K562 (cell line): ENCODE results near the gene PLPPR2. TPM values are rescaled to one million over a fixed set of nuclear protein-coding genes. Genes with fewer than 3 reads are reported as not detected.

Experiments used
- CBFA2T2 ChIP-seq: fragments of 450-650 bp; conservative IDR thresholded peaks from 2 replicates; pipeline ENCODE4 v1.6.1; 2017; ENCODE audit warnings: mild to moderate bottlenecking
- DMBX1 ChIP-seq: fragments of 250-450 bp; sonication (Bioruptor Pico); IDR thresholded peaks from 2 replicates; pipeline ENCODE4 v1.8.0; 2022; ENCODE audit warnings: inconsistent platforms, mild to moderate bottlenecking, moderate library complexity, borderline replicate concordance
- FOXA3 ChIP-seq, 2 experiments: fragments of 450-650 bp in 1 of 2; sonication (generic) in 1 of 2; formaldehyde crosslinking; IDR thresholded peaks in 1 of 2; conservative IDR thresholded peaks in 1 of 2; 2 replicates each; pipeline versions ENCODE4 v1.4.0 to v1.8.0; 2020 to 2022; ENCODE audit warnings: mild to moderate bottlenecking in 2 of 2, missing genetic modification reagents in 1 of 2
- HEY1 ChIP-seq: fragments of 250-450 bp; sonication (Bioruptor Pico); IDR thresholded peaks from 2 replicates; pipeline ENCODE4 v1.5.0; 2020; ENCODE audit warnings: mild to moderate bottlenecking, moderate library complexity, borderline replicate concordance
- HSF4 ChIP-seq: fragments of 250-450 bp; sonication (Bioruptor Pico); IDR thresholded peaks from 2 replicates; pipeline ENCODE4 v2.1.2; 2022; ENCODE audit warnings: mild to moderate bottlenecking, moderate library complexity, borderline replicate concordance
- RB1 ChIP-seq: fragments of 450-650 bp; IDR thresholded peaks from 2 replicates; pipeline ENCODE4 v1.6.1; 2017; ENCODE audit warnings: low read depth, mild to moderate bottlenecking
- SRSF9 ChIP-seq: fragments of 200-400 bp; formaldehyde crosslinking; IDR thresholded peaks from 2 replicates; pipeline ENCODE4 v1.6.1; 2017; ENCODE audit warnings: low read depth, low read length, borderline replicate concordance
- ZBTB7A ChIP-seq: IDR thresholded peaks from 2 replicates; pipeline ENCODE4 v1.6.1; 2011; ENCODE audit warnings: low read depth, mild to moderate bottlenecking, low read length, moderate library complexity, borderline replicate concordance; ENCODE audit not compliant: control insufficient read depth
- ZNF551 ChIP-seq: fragments of 250-450 bp; sonication (Bioruptor Pico); IDR thresholded peaks from 2 replicates; pipeline ENCODE4 v1.5.0; 2021; ENCODE audit warnings: mild to moderate bottlenecking, moderate library complexity
- ZNF75A ChIP-seq: fragments of 450-650 bp; formaldehyde crosslinking; IDR thresholded peaks from 2 replicates; pipeline ENCODE4 v1.4.0; 2020; ENCODE audit warnings: mild to moderate bottlenecking
- polyA plus RNA-seq, 8 experiments: library from polyadenylated mRNA; depleted of rRNA in 4 of 8; stranded (reverse) in 5 of 8; unstranded in 3 of 8; fragments of >200 nt; fragmentation: Nextera tagmentation in 2 of 8; fragmentation: Illumina TruSeq in 1 of 8; extraction: Ambion mirVana in 2 of 8; extraction: Trizol in 1 of 8; gene quantifications; 2 replicates each; pipeline versions ENCODE4 v1.2.1 to v1.2.3, GENCODE V29; 2011 to 2014; ENCODE audit warnings: inconsistent platforms in 1 of 8, missing spikeins in 1 of 8
- total RNA-seq, 7 experiments: library from RNA; depleted of rRNA in 6 of 7; stranded (reverse); fragments of >200 nt in 6 of 7; fragmentation: Illumina TruSeq in 2 of 7; extraction: Trizol in 2 of 7; gene quantifications; 2 replicates each; pipeline versions ENCODE4 v1.2.1 to v1.2.3, GENCODE V29; 2011 to 2021; ENCODE audit warnings: low replicate concordance in 1 of 7
- TF ChIP-seq, protein P1 (sequence below): fragments of 200-800 bp; sonication (Bioruptor generic); IDR thresholded peaks from 2 replicates; pipeline ENCODE4 v1.6.1; 2016; ENCODE audit warnings: missing genetic modification characterization, missing compliant biosample characterization
- TF ChIP-seq, protein P2 (sequence below): sonication (generic); formaldehyde crosslinking; IDR thresholded peaks from 2 replicates; pipeline ENCODE4 v1.8.0; 2022; ENCODE audit warnings: mild to moderate bottlenecking, missing genetic modification reagents, borderline replicate concordance
- TF ChIP-seq, protein P3 (sequence below): sonication (generic); formaldehyde crosslinking; IDR thresholded peaks from 2 replicates; pipeline ENCODE4 v1.8.0; 2023; ENCODE audit warnings: missing genetic modification reagents, mild to moderate bottlenecking, borderline replicate concordance

Gene PLPPR2
- total and polyA plus RNA-seq, 9 of the 15 experiments (the other 6 are each of a cell fraction or from before 2014, with no cell fraction given) = 0.49 to 15.9 (median 3.4) TPM

DNA sequence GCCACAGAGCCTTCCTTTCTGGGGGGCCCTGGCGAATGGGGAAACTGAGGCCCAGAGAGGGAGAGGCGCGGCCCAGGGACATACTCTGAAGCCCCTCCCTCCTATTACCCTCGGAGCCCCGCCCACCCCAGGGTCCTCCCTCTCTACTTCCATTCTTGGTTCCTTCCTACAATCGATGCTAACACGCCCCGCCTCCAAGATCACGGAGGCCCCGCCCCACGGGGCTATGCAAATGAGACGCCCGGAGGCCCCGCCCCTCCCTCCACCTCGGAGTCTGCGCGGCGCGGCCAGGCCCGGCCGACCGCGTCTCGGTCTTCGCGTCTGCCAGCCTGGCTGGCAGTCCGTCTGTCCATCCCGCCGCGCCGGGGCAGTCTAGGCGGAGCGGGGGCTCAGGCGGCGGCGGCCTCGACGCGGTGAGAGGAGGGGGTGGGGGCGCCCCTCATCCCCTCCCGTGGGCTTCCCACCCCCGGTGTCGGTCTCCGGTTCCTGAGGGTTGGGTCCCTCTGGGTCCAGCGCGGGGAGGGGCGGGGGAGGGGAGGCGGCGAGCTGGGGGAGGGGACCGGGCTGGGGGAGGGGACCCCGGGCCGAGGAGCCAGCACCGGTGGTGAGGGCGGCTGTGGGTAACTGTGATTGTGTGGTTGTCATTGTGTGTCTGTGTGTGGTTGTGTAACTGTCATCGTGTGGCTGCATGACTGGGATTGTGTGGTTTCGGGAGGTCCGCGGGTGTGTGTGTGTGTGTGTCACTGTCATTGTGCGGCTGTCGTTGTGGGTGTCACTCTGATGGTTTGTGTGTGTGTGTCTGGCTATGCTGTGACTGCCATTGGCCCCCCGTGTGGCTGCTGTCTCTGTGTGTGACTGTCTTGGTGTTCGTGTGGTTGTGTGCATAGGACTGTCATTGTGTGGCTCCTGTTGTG, at the start of gene PLPPR2 (continued):
- TF ChIP-seq, protein P1, sequence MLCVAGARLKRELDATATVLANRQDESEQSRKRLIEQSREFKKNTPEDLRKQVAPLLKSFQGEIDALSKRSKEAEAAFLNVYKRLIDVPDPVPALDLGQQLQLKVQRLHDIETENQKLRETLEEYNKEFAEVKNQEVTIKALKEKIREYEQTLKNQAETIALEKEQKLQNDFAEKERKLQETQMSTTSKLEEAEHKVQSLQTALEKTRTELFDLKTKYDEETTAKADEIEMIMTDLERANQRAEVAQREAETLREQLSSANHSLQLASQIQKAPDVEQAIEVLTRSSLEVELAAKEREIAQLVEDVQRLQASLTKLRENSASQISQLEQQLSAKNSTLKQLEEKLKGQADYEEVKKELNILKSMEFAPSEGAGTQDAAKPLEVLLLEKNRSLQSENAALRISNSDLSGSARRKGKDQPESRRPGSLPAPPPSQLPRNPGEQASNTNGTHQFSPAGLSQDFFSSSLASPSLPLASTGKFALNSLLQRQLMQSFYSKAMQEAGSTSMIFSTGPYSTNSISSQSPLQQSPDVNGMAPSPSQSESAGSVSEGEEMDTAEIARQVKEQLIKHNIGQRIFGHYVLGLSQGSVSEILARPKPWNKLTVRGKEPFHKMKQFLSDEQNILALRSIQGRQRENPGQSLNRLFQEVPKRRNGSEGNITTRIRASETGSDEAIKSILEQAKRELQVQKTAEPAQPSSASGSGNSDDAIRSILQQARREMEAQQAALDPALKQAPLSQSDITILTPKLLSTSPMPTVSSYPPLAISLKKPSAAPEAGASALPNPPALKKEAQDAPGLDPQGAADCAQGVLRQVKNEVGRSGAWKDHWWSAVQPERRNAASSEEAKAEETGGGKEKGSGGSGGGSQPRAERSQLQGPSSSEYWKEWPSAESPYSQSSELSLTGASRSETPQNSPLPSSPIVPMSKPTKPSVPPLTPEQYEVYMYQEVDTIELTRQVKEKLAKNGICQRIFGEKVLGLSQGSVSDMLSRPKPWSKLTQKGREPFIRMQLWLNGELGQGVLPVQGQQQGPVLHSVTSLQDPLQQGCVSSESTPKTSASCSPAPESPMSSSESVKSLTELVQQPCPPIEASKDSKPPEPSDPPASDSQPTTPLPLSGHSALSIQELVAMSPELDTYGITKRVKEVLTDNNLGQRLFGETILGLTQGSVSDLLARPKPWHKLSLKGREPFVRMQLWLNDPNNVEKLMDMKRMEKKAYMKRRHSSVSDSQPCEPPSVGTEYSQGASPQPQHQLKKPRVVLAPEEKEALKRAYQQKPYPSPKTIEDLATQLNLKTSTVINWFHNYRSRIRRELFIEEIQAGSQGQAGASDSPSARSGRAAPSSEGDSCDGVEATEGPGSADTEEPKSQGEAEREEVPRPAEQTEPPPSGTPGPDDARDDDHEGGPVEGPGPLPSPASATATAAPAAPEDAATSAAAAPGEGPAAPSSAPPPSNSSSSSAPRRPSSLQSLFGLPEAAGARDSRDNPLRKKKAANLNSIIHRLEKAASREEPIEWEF (CRISPR knock-in tag) = no peak
- TF ChIP-seq HSF4 (CRISPR knock-in tag) (no peak), FOXA3 (CRISPR knock-in tag; conservative IDR thresholded peaks at IDR 0.05 in 1 of 2, IDR thresholded peaks at IDR 0.05 in 1 of 2) (0 out of 4 replicates have a peak, but pooled peaks of 1 of the 2 experiments have one; percentile 10), DMBX1 (CRISPR knock-in tag) (no peak), CBFA2T2 (no peak), ZNF75A (CRISPR knock-in tag) (no peak), RB1 (peak; percentile 63; the same call in 1 of the 2 replicates), SRSF9 (no peak), HEY1 (no peak), ZNF551 (CRISPR knock-in tag) (no peak), ZBTB7A (no peak; the same call in 1 of the 2 replicates)
- TF ChIP-seq, protein P2, sequence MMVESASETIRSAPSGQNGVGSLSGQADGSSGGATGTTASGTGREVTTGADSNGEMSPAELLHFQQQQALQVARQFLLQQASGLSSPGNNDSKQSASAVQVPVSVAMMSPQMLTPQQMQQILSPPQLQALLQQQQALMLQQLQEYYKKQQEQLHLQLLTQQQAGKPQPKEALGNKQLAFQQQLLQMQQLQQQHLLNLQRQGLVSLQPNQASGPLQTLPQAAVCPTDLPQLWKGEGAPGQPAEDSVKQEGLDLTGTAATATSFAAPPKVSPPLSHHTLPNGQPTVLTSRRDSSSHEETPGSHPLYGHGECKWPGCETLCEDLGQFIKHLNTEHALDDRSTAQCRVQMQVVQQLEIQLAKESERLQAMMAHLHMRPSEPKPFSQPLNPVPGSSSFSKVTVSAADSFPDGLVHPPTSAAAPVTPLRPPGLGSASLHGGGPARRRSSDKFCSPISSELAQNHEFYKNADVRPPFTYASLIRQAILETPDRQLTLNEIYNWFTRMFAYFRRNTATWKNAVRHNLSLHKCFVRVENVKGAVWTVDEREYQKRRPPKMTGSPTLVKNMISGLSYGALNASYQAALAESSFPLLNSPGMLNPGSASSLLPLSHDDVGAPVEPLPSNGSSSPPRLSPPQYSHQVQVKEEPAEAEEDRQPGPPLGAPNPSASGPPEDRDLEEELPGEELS (CRISPR knock-in tag) = no peak
- TF ChIP-seq, protein P3, sequence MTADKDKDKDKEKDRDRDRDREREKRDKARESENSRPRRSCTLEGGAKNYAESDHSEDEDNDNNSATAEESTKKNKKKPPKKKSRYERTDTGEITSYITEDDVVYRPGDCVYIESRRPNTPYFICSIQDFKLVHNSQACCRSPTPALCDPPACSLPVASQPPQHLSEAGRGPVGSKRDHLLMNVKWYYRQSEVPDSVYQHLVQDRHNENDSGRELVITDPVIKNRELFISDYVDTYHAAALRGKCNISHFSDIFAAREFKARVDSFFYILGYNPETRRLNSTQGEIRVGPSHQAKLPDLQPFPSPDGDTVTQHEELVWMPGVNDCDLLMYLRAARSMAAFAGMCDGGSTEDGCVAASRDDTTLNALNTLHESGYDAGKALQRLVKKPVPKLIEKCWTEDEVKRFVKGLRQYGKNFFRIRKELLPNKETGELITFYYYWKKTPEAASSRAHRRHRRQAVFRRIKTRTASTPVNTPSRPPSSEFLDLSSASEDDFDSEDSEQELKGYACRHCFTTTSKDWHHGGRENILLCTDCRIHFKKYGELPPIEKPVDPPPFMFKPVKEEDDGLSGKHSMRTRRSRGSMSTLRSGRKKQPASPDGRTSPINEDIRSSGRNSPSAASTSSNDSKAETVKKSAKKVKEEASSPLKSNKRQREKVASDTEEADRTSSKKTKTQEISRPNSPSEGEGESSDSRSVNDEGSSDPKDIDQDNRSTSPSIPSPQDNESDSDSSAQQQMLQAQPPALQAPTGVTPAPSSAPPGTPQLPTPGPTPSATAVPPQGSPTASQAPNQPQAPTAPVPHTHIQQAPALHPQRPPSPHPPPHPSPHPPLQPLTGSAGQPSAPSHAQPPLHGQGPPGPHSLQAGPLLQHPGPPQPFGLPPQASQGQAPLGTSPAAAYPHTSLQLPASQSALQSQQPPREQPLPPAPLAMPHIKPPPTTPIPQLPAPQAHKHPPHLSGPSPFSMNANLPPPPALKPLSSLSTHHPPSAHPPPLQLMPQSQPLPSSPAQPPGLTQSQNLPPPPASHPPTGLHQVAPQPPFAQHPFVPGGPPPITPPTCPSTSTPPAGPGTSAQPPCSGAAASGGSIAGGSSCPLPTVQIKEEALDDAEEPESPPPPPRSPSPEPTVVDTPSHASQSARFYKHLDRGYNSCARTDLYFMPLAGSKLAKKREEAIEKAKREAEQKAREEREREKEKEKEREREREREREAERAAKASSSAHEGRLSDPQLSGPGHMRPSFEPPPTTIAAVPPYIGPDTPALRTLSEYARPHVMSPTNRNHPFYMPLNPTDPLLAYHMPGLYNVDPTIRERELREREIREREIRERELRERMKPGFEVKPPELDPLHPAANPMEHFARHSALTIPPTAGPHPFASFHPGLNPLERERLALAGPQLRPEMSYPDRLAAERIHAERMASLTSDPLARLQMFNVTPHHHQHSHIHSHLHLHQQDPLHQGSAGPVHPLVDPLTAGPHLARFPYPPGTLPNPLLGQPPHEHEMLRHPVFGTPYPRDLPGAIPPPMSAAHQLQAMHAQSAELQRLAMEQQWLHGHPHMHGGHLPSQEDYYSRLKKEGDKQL (CRISPR knock-in tag) = no peak
